Measurements from ENCODE around the gene ASIC1. TPM values are rescaled to one million over a fixed set of nuclear protein-coding genes. Genes with fewer than 3 reads are reported as not detected.

The ASIC1 gene
- total RNA-seq, 1 donor from 2014 or later, result 25.0 TPM

- peak; percentile 77 for TF ChIP-seq CTCF (conservative IDR thresholded peaks at IDR 0.05)
- H3K27me3 Mint-ChIP-seq (ENCODE audit: low read depth), result no peaks in the 10 kb centered on the region
- H3K27ac Mint-ChIP-seq (ENCODE audit: unreplicated experiment), result no peak overlapping the region
These were observed 75.2 kb downstream of the ASIC1 start for GRCh38 chr12:50132505-50133135.

More at GRCh38 chr12:50132505-50133135, 75.2 kb downstream of the ASIC1 start:
- H3K4me1 Mint-ChIP-seq, result no peaks in the 10 kb centered on the region
- no peak for DNase-seq (ENCODE audit: low read depth, low spot score)
- H3K4me3 Mint-ChIP-seq, result no peak overlapping the region
- peaks cover 10% of the 10 kb centered on the region for H3K36me3 Mint-ChIP-seq (ENCODE audit: low read depth)
- H3K9me3 Mint-ChIP-seq, result no peaks in the 10 kb centered on the region

Other genes with a start within 250 kb of the ASIC1 start
- 40.8 and 45.0 TPM in 2 replicates for gene NCKAP5L, start 229.2 kb upstream of the ASIC1 start, total RNA-seq
- 7.9 and 9.6 TPM in 2 replicates for gene BCDIN3D, start 214.5 kb upstream of the ASIC1 start, total RNA-seq
- gene FAIM2, start 153.7 kb upstream of the ASIC1 start, total RNA-seq, result 0.73 and 1.6 TPM in 2 replicates
- gene AQP2, start 106.9 kb upstream of the ASIC1 start, total RNA-seq, result not detected in 2 replicates
- 1.2 and 2.4 TPM in 2 replicates for gene AQP5, start 95.7 kb upstream of the ASIC1 start, total RNA-seq
- 0.21 TPM in 1 of 2 replicates, not detected in the other for gene AQP6, start 84.6 kb upstream of the ASIC1 start, total RNA-seq
- gene RACGAP1, start 32.1 kb upstream of the ASIC1 start, total RNA-seq, result 91.7 and 104 TPM in 2 replicates
- 187 TPM in 2 replicates for gene SMARCD1, start 27.7 kb downstream of the ASIC1 start, total RNA-seq
- gene GPD1, start 46.4 kb downstream of the ASIC1 start, total RNA-seq, result 0.16 and 0.49 TPM in 2 replicates
- gene COX14, start 54.6 kb downstream of the ASIC1 start, total RNA-seq, result 22.4 and 23.3 TPM in 2 replicates
- 61.7 and 63.4 TPM in 2 replicates for gene CERS5, start 109.8 kb downstream of the ASIC1 start, total RNA-seq
- gene LIMA1, start 225.9 kb downstream of the ASIC1 start, total RNA-seq, result 25.5 and 27.2 TPM in 2 replicates

All from neural crest cell (in vitro differentiated cells).